ENCODE data around the gene RBPJ. TPM values are rescaled to one million over a fixed set of nuclear protein-coding genes. Genes with fewer than 3 reads are reported as not detected.

The RBPJ gene
- total RNA-seq, 4 donors from 2014 or later: 115 to 214 (median 173) TPM

GRCh38 chr4:26356081-26356501, 35.3 kb downstream of the RBPJ start:
- TF ChIP-seq CTCF (IDR thresholded peaks at IDR 0.05; ENCODE audit: low read depth): no peak

DNA sequence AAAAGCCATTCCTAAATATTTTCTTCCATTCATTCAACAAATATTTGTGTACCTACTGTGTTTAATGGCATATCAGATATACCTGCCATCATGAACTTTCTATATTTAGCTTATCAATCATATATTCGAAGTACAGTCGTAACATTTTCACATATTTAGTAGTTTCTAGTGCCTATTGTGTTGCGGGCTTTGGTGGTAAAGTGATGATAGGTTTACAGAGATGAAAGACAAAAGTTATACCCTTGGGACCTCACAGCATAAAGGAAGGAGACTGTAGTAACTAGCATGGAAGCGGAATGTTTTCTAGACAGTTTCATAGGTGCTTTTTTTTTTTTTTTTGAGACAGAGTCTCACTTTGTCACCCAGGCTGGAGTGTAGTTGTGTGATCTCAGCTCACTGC, 39.5 kb downstream of the RBPJ start:
- TF ChIP-seq CTCF (IDR thresholded peaks at IDR 0.05; ENCODE audit: low read depth): no peak

GRCh38 chr4:26360864-26361263, 40.0 kb downstream of the RBPJ start:
- no peak for TF ChIP-seq CTCF (IDR thresholded peaks at IDR 0.05; ENCODE audit: low read depth)

GRCh38 chr4:26361297-26361696, 40.5 kb downstream of the RBPJ start:
- TF ChIP-seq CTCF (IDR thresholded peaks at IDR 0.05; ENCODE audit: low read depth): no peak

DNA sequence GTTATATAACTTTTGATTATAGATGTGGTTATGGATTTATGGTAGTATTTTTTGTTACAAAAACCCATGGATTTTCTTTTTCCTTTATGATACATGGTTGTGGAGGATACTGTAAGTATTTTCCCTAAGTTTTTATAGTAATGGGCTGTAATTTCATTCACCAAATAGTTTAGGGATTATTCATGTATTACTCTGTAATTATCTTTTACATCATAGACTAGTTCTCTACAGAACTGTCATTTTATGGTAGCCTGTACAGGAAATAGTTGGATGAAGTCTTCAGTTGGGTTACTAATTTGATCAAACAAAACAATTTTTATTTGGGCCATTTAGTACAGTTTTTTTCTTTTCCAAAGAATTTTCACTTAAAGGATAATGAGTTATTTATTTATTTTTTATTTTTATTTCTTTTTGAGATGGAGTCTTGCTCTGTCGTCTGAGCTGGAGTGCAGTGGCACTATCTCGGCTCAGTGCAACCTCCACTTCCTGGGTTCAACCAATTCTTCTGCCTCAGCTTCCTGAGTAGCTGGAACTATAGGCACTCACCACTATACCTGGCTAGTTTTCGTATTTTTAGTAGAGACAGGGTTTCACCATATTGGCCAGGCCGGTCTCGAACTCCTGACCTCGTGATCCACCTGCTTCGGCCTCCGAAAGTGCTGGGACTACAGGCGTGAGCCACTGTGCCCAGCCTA, 42.1 kb downstream of the RBPJ start:
- TF ChIP-seq CTCF (IDR thresholded peaks at IDR 0.05; ENCODE audit: low read depth): no peak

- TF ChIP-seq CTCF (IDR thresholded peaks at IDR 0.05; ENCODE audit: low read depth): no peak
Observed at GRCh38 chr4:26365537-26366150, 44.8 kb downstream of the RBPJ start.

DNA sequence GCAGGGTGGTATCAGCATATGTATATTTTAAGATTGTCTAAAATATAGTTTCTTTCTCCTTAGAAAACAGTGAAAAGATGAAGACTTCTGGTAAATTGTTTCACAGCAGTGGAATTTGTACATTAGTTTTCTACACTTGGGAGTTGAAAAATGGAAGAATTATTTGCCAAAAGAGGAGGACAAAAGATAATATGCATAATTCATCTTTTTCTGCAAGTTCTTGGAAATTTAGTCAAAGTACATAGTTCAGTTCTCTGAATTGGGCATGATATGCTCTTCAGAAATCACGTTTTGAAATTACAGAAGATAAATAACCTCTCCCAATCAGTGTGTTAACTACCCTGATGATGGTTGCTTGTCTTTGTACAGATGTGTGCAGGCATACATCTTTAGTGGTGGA, 47.0 kb downstream of the RBPJ start:
- no peak for TF ChIP-seq CTCF (IDR thresholded peaks at IDR 0.05; ENCODE audit: low read depth)
